IPS-18c (cell line): ENCODE results near the gene FAM210A.

Source experiments
- H3K4me3 ChIP-seq: 2 replicates; pipeline ENCODE4 v1.7.0; 2013; ENCODE audit warnings: low read depth, mild to moderate bottlenecking, low read length, moderate library complexity; ENCODE audit not compliant: insufficient read depth
- H3K9me3 ChIP-seq: one replicate; pipeline ENCODE4 v1.6.1; 2013; ENCODE audit warnings: mild to moderate bottlenecking, low read length, moderate library complexity; ENCODE audit not compliant: control insufficient read depth, insufficient read depth

Gene FAM210A

DNA sequence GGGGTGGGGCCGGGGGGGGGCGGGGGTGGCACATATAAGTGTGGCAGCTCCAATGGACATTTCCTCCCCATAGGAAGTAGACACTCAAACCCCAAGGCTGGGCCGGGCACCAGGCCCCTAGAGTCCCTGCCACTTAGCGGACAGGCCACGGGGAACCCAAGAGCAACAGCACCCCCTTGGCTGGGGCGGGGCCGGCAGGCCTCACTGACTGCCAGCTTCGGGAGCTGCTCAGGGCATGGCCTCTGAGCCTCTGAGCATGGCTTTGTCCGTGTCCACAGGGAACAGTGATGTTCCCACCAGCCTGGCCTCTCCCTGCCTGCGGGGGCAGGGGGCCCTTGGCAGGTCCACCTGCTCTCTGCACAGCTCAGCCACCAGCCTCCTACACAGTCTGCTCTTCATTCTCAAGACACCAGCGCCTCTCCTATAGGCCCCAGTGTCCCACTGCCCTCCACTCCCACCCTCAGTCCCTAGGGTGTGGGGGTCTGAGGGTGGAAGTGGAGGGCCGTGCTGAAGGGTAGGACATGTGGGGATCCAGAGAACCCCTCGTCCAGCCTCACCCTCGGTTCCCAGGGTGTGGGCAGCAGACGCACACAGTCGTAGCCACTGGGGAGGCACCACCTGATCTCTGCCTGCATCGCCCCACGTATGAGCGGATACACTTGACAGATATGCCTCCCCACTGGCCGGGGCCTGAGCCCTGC is 106.7 kb downstream of the FAM210A start:
- Histone ChIP-seq H3K9me3 (no peaks in the 10 kb centered on the region), H3K4me3 (no peak overlapping the region)

- H3K9me3 ChIP-seq = no peaks in the 10 kb centered on the region
- no peak overlapping the region for H3K4me3 ChIP-seq
These were observed 107.5 kb downstream of the FAM210A start for GRCh38 chr18:13618760-13619438.

GRCh38 chr18:13617826-13618515 is 108.4 kb downstream of the FAM210A start:
- Histone ChIP-seq H3K4me3 (no peak overlapping the region), H3K9me3 (no peaks in the 10 kb centered on the region)

- H3K4me3 ChIP-seq = no peak overlapping the region
- no peaks in the 10 kb centered on the region for H3K9me3 ChIP-seq
These were observed 109.8 kb downstream of the FAM210A start for GRCh38 chr18:13616525-13617035.

GRCh38 chr18:13616041-13616440 is 110.3 kb downstream of the FAM210A start:
- Histone ChIP-seq H3K4me3 (no peak overlapping the region), H3K9me3 (no peaks in the 10 kb centered on the region)

DNA sequence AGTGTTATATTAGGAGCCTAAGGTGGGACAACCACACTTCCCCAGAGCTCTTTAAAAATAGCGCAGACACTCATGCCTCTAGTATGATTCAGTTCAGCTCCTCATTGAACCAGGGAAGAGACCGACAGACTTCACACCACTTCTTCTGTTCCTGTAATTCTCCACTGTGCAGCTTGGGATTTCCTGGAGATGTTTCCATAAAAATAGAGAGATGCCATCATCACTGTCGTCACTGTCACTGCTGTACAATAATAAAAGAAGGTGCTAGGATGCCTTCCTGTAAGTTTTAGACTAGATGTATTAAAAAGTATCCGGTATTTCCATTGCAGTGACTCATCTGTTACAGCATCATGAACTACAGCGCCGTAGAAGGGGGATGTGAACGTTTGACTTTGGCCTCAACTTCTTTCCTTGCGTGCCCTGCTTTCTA is 110.9 kb downstream of the FAM210A start:
- no peak overlapping the region for H3K4me3 ChIP-seq
- H3K9me3 ChIP-seq = no peaks in the 10 kb centered on the region

GRCh38 chr18:13614641-13615288 is 111.6 kb downstream of the FAM210A start:
- H3K4me3 ChIP-seq = no peak overlapping the region
- H3K9me3 ChIP-seq = no peaks in the 10 kb centered on the region

- H3K4me3 ChIP-seq = no peak overlapping the region
- no peaks in the 10 kb centered on the region for H3K9me3 ChIP-seq
These were observed 112.5 kb downstream of the FAM210A start for GRCh38 chr18:13613591-13614501.
